ENCODE data around the gene SFXN5.

GRCh38 chr2:72915907-72916742 lies 155.4 kb downstream of the SFXN5 start:
- TF ChIP-seq ZNF384 (IDR thresholded peaks at IDR 0.05): no peak
- TF ChIP-seq SUZ12 (IDR thresholded peaks at IDR 0.05): no peak
- TF ChIP-seq CTBP1 (IDR thresholded peaks at IDR 0.05; ENCODE audit: borderline replicate concordance): no peak
- TF ChIP-seq FOXK2 (IDR thresholded peaks at IDR 0.05): no peak
- no peak for TF ChIP-seq HDGF (IDR thresholded peaks at IDR 0.05; ENCODE audit: borderline replicate concordance)
